GM18861 (cell line): ENCODE data around the gene EML3.
"Not testable (repeated sequence)": the region's sequence is repeated elsewhere in the genome, so short reads cannot be mapped to it uniquely, and the experiment has no call there.

Experiments used
- ATAC-seq: cut with Tn5 transposase; IDR thresholded peaks from one replicate; pipeline ENCODE4 v1.9.1; 2021; ENCODE audit not compliant: unreplicated experiment

EML3 gene

GRCh38 chr11:62573592-62574362 is 38.8 kb downstream of the EML3 start, which contains the start of gene EEF1G:
Gene EEF1G, minus strand, starts transcription at chr11:62573891. Its CDS starts 49 bp downstream, at chr11:62573842.
- ATAC-seq: peak; percentile 85

GRCh38 chr11:62573006-62573591 is 39.5 kb downstream of the EML3 start:
- no peak for ATAC-seq

GRCh38 chr11:62572431-62572830 is 40.1 kb downstream of the EML3 start:
- ATAC-seq: no peak

- not testable (repeated sequence) for ATAC-seq
These were observed 41.1 kb downstream of the EML3 start for GRCh38 chr11:62571493-62571892.

- not testable (repeated sequence) for ATAC-seq
These were observed 41.7 kb downstream of the EML3 start for GRCh38 chr11:62570903-62571302.

GRCh38 chr11:62569611-62570010 is 43.0 kb downstream of the EML3 start:
- no peak for ATAC-seq

GRCh38 chr11:62567018-62567633 is 45.4 kb downstream of the EML3 start:
- ATAC-seq: no peak

GRCh38 chr11:62566247-62566646 is 46.3 kb downstream of the EML3 start:
- ATAC-seq: no peak

GRCh38 chr11:62565100-62565802 is 47.3 kb downstream of the EML3 start:
- no peak for ATAC-seq

- not testable (repeated sequence) for ATAC-seq
These were observed 50.8 kb downstream of the EML3 start for GRCh38 chr11:62561677-62562230.

- ATAC-seq: no peak
These were observed 51.9 kb downstream of the EML3 start for GRCh38 chr11:62560566-62561103.

- not testable (repeated sequence) for ATAC-seq
These were observed 52.9 kb downstream of the EML3 start for GRCh38 chr11:62559626-62560025.

- no peak for ATAC-seq
These were observed 53.4 kb downstream of the EML3 start for GRCh38 chr11:62559204-62559603.

- ATAC-seq: no peak
These were observed 53.9 kb downstream of the EML3 start for GRCh38 chr11:62558669-62559068.

- no peak for ATAC-seq
These were observed 55.5 kb downstream of the EML3 start for GRCh38 chr11:62556875-62557631.

GRCh38 chr11:62556108-62556874 is 56.3 kb downstream of the EML3 start:
- ATAC-seq: peak; percentile 28

GRCh38 chr11:62555464-62556107 is 57.0 kb downstream of the EML3 start:
- ATAC-seq: peak; percentile 32

GRCh38 chr11:62554387-62555167 is 58.0 kb downstream of the EML3 start:
- ATAC-seq: no peak
